Measurements from ENCODE around the gene SLC36A4. TPM values are rescaled to one million over a fixed set of nuclear protein-coding genes. Genes with fewer than 3 reads are reported as not detected.

Gene SLC36A4
- polyA plus RNA-seq, 1 donor (not counting 4 experiments of a cell fraction or from before 2014, with no cell fraction given) = 8.1 TPM

- Histone ChIP-seq H4K20me1 (ENCODE audit: control insufficient read depth, extremely low read depth, insufficient read depth, low read length) (no peaks in the 10 kb centered on the region), H3K27me3 (ENCODE audit: control insufficient read depth, extremely low read depth, insufficient read depth, low read length) (no peaks in the 10 kb centered on the region), H3K9me1 (ENCODE audit: control insufficient read depth, extremely low read depth, insufficient read depth, low read length) (no peaks in the 10 kb centered on the region), H3K27ac (ENCODE audit: control insufficient read depth, insufficient read depth, low read length) (no peak overlapping the region), H3K79me2 (ENCODE audit: control insufficient read depth, insufficient read depth, low read length) (no peaks in the 10 kb centered on the region), H3K4me1 (ENCODE audit: control insufficient read depth, extremely low read depth, insufficient read depth, low read length) (no peaks in the 10 kb centered on the region), H3K9me3 (ENCODE audit: control insufficient read depth, low read depth, low read length) (no peaks in the 10 kb centered on the region), H3K36me3 (ENCODE audit: control insufficient read depth in 2 of 2, extremely low read depth in 1 of 2, insufficient read depth in 2 of 2, low read length in 2 of 2) (no peaks in the 10 kb centered on the region), H3K9ac (ENCODE audit: control insufficient read depth, extremely low read depth, insufficient read depth, low read length) (no peak overlapping the region), H2AFZ (ENCODE audit: control insufficient read depth, low read length) (no peak overlapping the region), H3K4me3 (ENCODE audit: control insufficient read depth in 2 of 3, extremely low read depth in 1 of 3, insufficient read depth in 2 of 3, low read depth in 1 of 3, low read length in 3 of 3) (no peak overlapping the region), H3K4me2 (ENCODE audit: control insufficient read depth, extremely low read depth, insufficient read depth, low read depth, low read length) (no peak overlapping the region)
- DNase-seq (ENCODE audit: low read depth, low spot score) (no peak), FAIRE-seq (no peak)
- dilution Hi-C loops (cut with MboI; ENCODE audit: extremely low pct_ligation_motif_present, low sequenced_read_pairs) = no loop called here
- TF ChIP-seq CTCF (optimal IDR thresholded peaks at IDR 0.05 in 1 of 3, IDR thresholded peaks at IDR 0.05 in 1 of 3, conservative IDR thresholded peaks at IDR 0.05 in 1 of 3; ENCODE audit: extremely low read depth in 1 of 3, insufficient read depth in 2 of 3, low read length in 3 of 3) (no peak), EZH2 (IDR thresholded peaks at IDR 0.05; ENCODE audit: low read length) (no peak)
Measured at GRCh38 chr11:93099806-93100205, 98.0 kb downstream of the SLC36A4 start.

Small RNA genes within 50 kb of the gene (small RNA-seq; reads per million reads assigned to genes)
- gene AP003072.1 (ENCODE audit: insufficient read length in 3 of 3, low read depth in 3 of 3, low replicate concordance in 1 of 3) = 0 reads per million in 3 experiments

Other genes with a start within 250 kb of the SLC36A4 start
- gene MTNR1B, start 228.3 kb downstream of the SLC36A4 start, polyA plus RNA-seq = not detected in 3 replicates
- gene DEUP1, start 132.8 kb upstream of the SLC36A4 start, polyA plus RNA-seq = 0.03 to 0.12 TPM in 2 of 3 replicates, not detected in the other

Data from keratinocyte (primary cell).